CD4-positive, CD25-positive, alpha-beta regulatory T cell (primary cell): ENCODE data around the gene TBCC. TPM values are rescaled to one million over a fixed set of nuclear protein-coding genes. Genes with fewer than 3 reads are reported as not detected.

ENCODE experiments used
- ATAC-seq, 2 donors: fragments of 150-1000 bp; cut with Tn5 transposase; one replicate each; pipeline ENCODE4 v1.10.0; 2021; ENCODE audit warnings: low read depth in 2 of 2, moderate number of reproducible peaks in 2 of 2, moderate library complexity in 1 of 2
- DNase-seq, 3 donors: peaks; one replicate each; pipeline versions ENCODE4 v3.0.0 to v3.0.0-alpha.2; 2012 to 2022; ENCODE audit warnings: mixed read lengths in 1 of 3
- H3K27ac ChIP-seq: one replicate; pipeline ENCODE4 v1.7.0; 2013; ENCODE audit warnings: mild to moderate bottlenecking, low read length; ENCODE audit not compliant: insufficient read depth, poor library complexity, severe bottlenecking
- H3K27me3 ChIP-seq: one replicate; pipeline ENCODE4 v1.7.0; 2013; ENCODE audit warnings: low read length; ENCODE audit not compliant: control insufficient read depth, insufficient read depth
- H3K36me3 ChIP-seq: one replicate; pipeline ENCODE4 v1.7.0; 2013; ENCODE audit warnings: mild to moderate bottlenecking, low read length, moderate library complexity; ENCODE audit not compliant: control insufficient read depth, insufficient read depth
- H3K4me1 ChIP-seq: 2 replicates; pipeline ENCODE4 v1.7.0; 2013; ENCODE audit warnings: mild to moderate bottlenecking, low read length; ENCODE audit not compliant: insufficient read depth, control insufficient read depth, poor library complexity, severe bottlenecking
- H3K4me3 ChIP-seq: one replicate; pipeline ENCODE4 v1.7.0; 2013; ENCODE audit warnings: low read depth, mild to moderate bottlenecking, low read length, moderate library complexity
- H3K9me3 ChIP-seq, 2 experiments: 1 replicate in 1 of 2; 2 replicates in 1 of 2; pipeline ENCODE4 v1.7.0; 2013; ENCODE audit warnings: low read length in 2 of 2, mild to moderate bottlenecking in 1 of 2, moderate library complexity in 1 of 2; ENCODE audit not compliant: control insufficient read depth in 2 of 2
- H3K27ac Mint-ChIP-seq, 3 donors: one replicate each; pipeline ENCODE4 v1.8.0; 2020 to 2022; ENCODE audit warnings: mild to moderate bottlenecking in 3 of 3, mixed read lengths in 3 of 3, moderate library complexity in 2 of 3
- H3K27me3 Mint-ChIP-seq: one replicate; pipeline ENCODE4 v1.8.0; 2022; ENCODE audit warnings: mild to moderate bottlenecking, mixed read lengths
- H3K36me3 Mint-ChIP-seq: one replicate; pipeline ENCODE4 v1.8.0; 2020; ENCODE audit warnings: mixed read lengths
- H3K4me1 Mint-ChIP-seq, 4 donors: one replicate each; pipeline ENCODE4 v1.8.0; 2020 to 2022; ENCODE audit warnings: mixed read lengths in 4 of 4, mild to moderate bottlenecking in 1 of 4
- H3K4me3 Mint-ChIP-seq, 4 donors: one replicate each; pipeline ENCODE4 v1.8.0; 2020 to 2022; ENCODE audit warnings: mild to moderate bottlenecking in 4 of 4, mixed read lengths in 4 of 4, moderate library complexity in 3 of 4
- H3K9me3 Mint-ChIP-seq, 7 donors: one replicate each; pipeline ENCODE4 v1.8.0; 2020 to 2022; ENCODE audit warnings: mixed read lengths in 7 of 7, mild to moderate bottlenecking in 3 of 7, moderate library complexity in 2 of 7
- polyA plus RNA-seq, 4 donors: library from polyadenylated mRNA; unstranded; fragments of 300-500 nt; fragmentation: Illumina TruSeq; gene quantifications; one replicate each; pipeline ENCODE4 v1.2.3, GENCODE V29; 2021
- total RNA-seq: library from RNA; stranded (reverse); gene quantifications from one replicate; pipeline ENCODE4 v1.2.3, GENCODE V29; 2022

The TBCC gene
- total and polyA plus RNA-seq, 5 donors from 2014 or later, result 89.2 to 136 (median 133) TPM

DNA sequence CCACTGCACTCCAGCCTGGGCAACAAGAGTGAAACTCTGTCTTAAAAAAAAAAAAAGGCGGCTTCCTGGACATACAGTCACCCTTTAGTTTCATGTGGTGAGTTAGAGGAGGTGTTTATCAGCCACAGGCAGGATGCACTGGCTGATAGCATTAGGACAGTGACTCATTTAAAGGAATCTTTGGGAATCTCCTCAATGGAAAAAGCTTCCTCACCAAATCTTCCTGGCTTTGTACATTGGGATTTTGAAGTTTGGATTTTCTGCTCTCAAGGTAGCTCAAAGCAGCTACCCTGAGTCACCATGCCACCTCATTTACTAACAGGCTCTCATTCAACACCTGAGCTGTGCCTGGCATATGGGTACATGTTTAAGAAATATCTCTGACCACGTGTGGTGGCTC lies 43.7 kb downstream of the TBCC start:
- no peak overlapping the region for H3K27ac Mint-ChIP-seq
- no peaks in the 10 kb centered on the region for H3K4me1 ChIP-seq

DNA sequence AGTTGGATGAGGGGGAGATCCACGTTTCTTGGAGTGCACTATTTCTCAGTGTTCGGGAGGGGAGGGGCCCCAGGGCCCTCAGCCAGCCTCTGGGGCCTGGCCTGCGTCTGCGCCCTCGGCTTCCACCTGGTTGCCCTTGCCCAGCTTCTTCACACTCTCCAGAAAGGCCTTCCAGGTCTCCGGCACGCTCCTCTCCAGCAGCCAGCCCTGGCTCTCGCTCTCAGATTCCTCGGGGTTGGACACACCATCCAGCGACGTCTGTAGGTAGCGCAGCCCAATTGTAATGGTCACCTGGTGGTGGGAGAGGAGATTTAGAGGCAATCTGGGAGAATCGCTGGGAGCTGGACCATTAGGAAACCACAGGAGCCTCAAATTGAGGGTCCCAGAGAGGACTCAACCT lies 47.7 kb downstream of the TBCC start:
- ATAC-seq (no peak), DNase-seq (no peak)
- Mint-ChIP-seq H3K9me3 (no peaks in the 10 kb centered on the region), H3K27me3 (peaks cover 4% of the 10 kb centered on the region), H3K36me3 (peaks cover 10% of the 10 kb centered on the region), H3K4me1 (peaks cover 8 to 26% (median 19%) of the 10 kb centered on the region in 4 donors), H3K4me3 (no peak overlapping the region), H3K27ac (peak overlapping the region in 2 of 3 donors; percentile 72 to 86)
- no peaks in the 10 kb centered on the region for H3K9me3 ChIP-seq
- H3K27ac ChIP-seq, result no peak overlapping the region
- no peak overlapping the region for H3K4me3 ChIP-seq
- peaks cover 10% of the 10 kb centered on the region for H3K4me1 ChIP-seq
- no peaks in the 10 kb centered on the region for H3K27me3 ChIP-seq
- H3K36me3 ChIP-seq, result no peaks in the 10 kb centered on the region

More for the DNA sequence above, 43.7 kb downstream of the TBCC start:
- Mint-ChIP-seq H3K4me1 (no peaks in the 10 kb centered on the region), H3K9me3 (no peaks in the 10 kb centered on the region), H3K36me3 (no peaks in the 10 kb centered on the region), H3K4me3 (no peak overlapping the region), H3K27me3 (peaks cover 4% of the 10 kb centered on the region)
- no peak for DNase-seq
- no peaks in the 10 kb centered on the region for H3K27me3 ChIP-seq
- H3K4me3 ChIP-seq, result no peak overlapping the region
- ATAC-seq, result no peak
- H3K9me3 ChIP-seq, result no peaks in the 10 kb centered on the region
- no peaks in the 10 kb centered on the region for H3K36me3 ChIP-seq
- H3K27ac ChIP-seq, result no peak overlapping the region

DNA sequence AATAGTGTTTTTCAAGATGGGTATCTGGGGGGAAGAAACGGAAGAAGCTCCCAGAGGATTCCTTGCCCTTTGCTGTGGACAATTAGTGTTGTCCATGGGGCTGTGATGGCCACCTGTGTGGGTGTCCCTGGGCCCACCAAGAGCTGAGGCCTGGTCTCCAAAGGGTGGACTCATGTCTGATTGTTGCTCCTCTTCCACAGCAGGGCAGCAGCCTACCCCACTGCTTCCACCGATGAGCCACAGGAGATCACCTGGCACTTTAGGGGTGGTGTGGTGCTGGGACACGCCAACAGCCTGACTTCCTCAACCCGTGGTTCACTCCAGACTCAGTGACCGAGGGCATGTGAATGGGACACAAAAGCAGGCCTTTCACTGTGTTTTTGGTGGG lies 48.6 kb downstream of the TBCC start:
- Histone ChIP-seq H3K36me3 (peaks cover 9% of the 10 kb centered on the region), H3K27me3 (no peaks in the 10 kb centered on the region), H3K4me1 (peaks cover 10% of the 10 kb centered on the region), H3K27ac (no peak overlapping the region), H3K4me3 (no peak overlapping the region), H3K9me3 (no peaks in the 10 kb centered on the region)
- peaks cover 13 to 30% (median 26%) of the 10 kb centered on the region in 4 donors for H3K4me1 Mint-ChIP-seq
- ATAC-seq, result no peak
- peaks cover 15% of the 10 kb centered on the region for H3K36me3 Mint-ChIP-seq
- H3K27me3 Mint-ChIP-seq, result peaks cover 4% of the 10 kb centered on the region
- no peaks in the 10 kb centered on the region for H3K9me3 Mint-ChIP-seq
- H3K27ac Mint-ChIP-seq, result no peak overlapping the region
- no peak overlapping the region for H3K4me3 Mint-ChIP-seq
- DNase-seq, result no peak

DNA sequence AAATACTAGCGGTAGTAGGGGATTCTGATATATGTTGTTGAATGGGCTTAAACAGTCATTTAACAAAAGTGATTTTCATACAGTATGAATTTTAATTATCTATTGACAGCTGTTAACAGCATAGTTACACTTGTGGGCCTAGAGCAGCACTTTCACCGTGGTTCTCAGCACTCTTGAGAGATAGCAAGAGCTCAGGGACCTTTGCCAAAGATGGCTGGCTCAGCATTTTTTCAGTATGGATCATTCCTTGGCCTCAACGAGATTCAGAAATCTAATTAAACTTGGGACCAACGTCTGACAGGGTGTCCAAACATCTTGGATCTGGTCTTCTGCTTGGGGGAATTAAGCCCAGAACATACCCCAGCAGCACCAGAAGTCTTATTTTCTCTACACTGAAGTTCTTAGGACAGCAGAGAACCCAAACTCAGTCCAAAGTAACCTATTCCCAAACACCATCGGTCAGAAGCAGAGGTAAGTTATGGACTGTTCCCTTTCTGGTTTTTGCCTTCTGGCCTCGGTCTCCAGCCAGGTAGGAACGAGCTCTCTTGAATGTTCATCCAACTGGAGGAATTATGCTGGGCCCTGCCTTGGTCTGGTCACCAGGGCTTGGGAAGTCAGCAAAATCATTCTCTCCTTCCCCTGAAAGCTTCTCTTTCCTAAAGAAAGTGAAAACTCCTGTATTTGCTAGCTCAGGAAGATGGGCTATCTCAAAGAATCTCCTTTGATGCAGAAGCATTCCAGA lies 49.2 kb downstream of the TBCC start:
- Histone ChIP-seq H3K4me1 (peaks cover 10% of the 10 kb centered on the region), H3K36me3 (peaks cover 15% of the 10 kb centered on the region), H3K4me3 (no peak overlapping the region), H3K27me3 (no peaks in the 10 kb centered on the region), H3K27ac (no peak overlapping the region), H3K9me3 (no peaks in the 10 kb centered on the region)
- Mint-ChIP-seq H3K9me3 (no peaks in the 10 kb centered on the region), H3K4me1 (peaks cover 13 to 33% (median 27%) of the 10 kb centered on the region in 4 donors), H3K36me3 (peaks cover 18% of the 10 kb centered on the region), H3K27ac (peak overlapping the region in 2 of 3 donors; percentile 16 to 94), H3K4me3 (no peak overlapping the region), H3K27me3 (peaks cover 4% of the 10 kb centered on the region)
- no peak for ATAC-seq
- DNase-seq, result no peak

DNA sequence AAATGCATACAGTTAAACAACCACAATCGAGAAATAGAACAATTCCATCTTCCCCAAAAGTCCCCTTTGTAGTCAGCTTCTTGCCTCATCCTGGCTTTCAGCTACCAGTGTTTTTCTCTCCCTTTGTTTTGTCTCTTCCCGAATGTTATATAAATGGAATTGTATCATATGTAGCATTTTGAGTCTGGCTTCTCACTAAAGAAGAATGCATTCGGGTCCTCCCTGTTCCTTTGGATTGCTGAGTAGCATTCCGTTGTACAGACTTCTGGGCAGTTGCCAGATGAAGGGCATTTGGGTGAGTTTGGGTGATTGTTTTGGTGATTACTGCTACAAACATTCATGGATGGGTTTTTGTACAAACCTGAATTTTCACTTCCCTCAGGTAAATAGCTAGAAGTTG lies 51.3 kb downstream of the TBCC start:
- peak overlapping the region; percentile 87 to 91 (median 89) for H3K27ac Mint-ChIP-seq
- Histone ChIP-seq H3K36me3 (peaks cover 34% of the 10 kb centered on the region), H3K9me3 (no peaks in the 10 kb centered on the region), H3K27ac (no peak overlapping the region), H3K4me1 (peaks cover 10% of the 10 kb centered on the region), H3K4me3 (no peak overlapping the region), H3K27me3 (no peaks in the 10 kb centered on the region)
- H3K27me3 Mint-ChIP-seq, result peaks cover 7% of the 10 kb centered on the region
- H3K36me3 Mint-ChIP-seq, result peaks cover 32% of the 10 kb centered on the region
- DNase-seq (no peak), ATAC-seq (no peak)
- no peak overlapping the region for H3K4me3 Mint-ChIP-seq
- peaks cover 13 to 49% (median 34%) of the 10 kb centered on the region in 4 donors for H3K4me1 Mint-ChIP-seq
- no peaks in the 10 kb centered on the region for H3K9me3 Mint-ChIP-seq

Other genes with a start within 250 kb of the TBCC start
- gene UBR2, start 182.1 kb downstream of the TBCC start, total RNA-seq, result 50.2 TPM
- gene UBR2, start 182.1 kb downstream of the TBCC start, polyA plus RNA-seq, result 10 to 100 TPM in 3 of 4 donors, 1 to 10 TPM in 1; 9.9 to 12.0 (median 11.0) TPM
- gene PRPH2, start 23.5 kb downstream of the TBCC start, total RNA-seq, result not detected
- gene PRPH2, start 23.5 kb downstream of the TBCC start, polyA plus RNA-seq, result under 1 TPM in 3 of 4 donors, not detected in 1; 0.07 to 0.29 (median 0.18) TPM
- gene BICRAL, start 35.9 kb upstream of the TBCC start, total RNA-seq, result 47.0 TPM
- 1 to 10 TPM; 3.3 to 3.8 (median 3.4) TPM for gene BICRAL, start 35.9 kb upstream of the TBCC start, polyA plus RNA-seq
- 64.4 TPM for gene RPL7L1, start 133.5 kb upstream of the TBCC start, total RNA-seq
- gene RPL7L1, start 133.5 kb upstream of the TBCC start, polyA plus RNA-seq, result 10 to 100 TPM; 48.4 to 60.9 (median 54.2) TPM
- 1.1 TPM for gene PTCRA, start 169.9 kb upstream of the TBCC start, total RNA-seq
- not detected for gene PTCRA, start 169.9 kb upstream of the TBCC start, polyA plus RNA-seq
- gene CNPY3, start 183.4 kb upstream of the TBCC start, total RNA-seq, result 42.9 TPM
- gene CNPY3, start 183.4 kb upstream of the TBCC start, polyA plus RNA-seq, result 10 to 100 TPM; 79.2 to 88.8 (median 84.4) TPM
- 0.99 TPM for gene GNMT, start 214.7 kb upstream of the TBCC start, total RNA-seq
- under 1 TPM in 1 of 4 donors, not detected in 3; 0.22 TPM for gene GNMT, start 214.7 kb upstream of the TBCC start, polyA plus RNA-seq
- gene PEX6, start 233.1 kb upstream of the TBCC start, total RNA-seq, result 20.6 TPM
- 10 to 100 TPM; 10.9 to 20.7 (median 15.2) TPM for gene PEX6, start 233.1 kb upstream of the TBCC start, polyA plus RNA-seq
- gene PPP2R5D, start 238.5 kb upstream of the TBCC start, total RNA-seq, result 35.4 TPM
- 10 to 100 TPM; 23.0 to 27.3 (median 25.4) TPM for gene PPP2R5D, start 238.5 kb upstream of the TBCC start, polyA plus RNA-seq